RKO (cell line): ENCODE data around the gene DNASE1L3.

Experiments
- DNase-seq: peaks from one replicate; pipeline ENCODE4 v3.0.0-alpha.2; 2016; ENCODE audit warnings: low spot score

DNASE1L3 gene

DNA sequence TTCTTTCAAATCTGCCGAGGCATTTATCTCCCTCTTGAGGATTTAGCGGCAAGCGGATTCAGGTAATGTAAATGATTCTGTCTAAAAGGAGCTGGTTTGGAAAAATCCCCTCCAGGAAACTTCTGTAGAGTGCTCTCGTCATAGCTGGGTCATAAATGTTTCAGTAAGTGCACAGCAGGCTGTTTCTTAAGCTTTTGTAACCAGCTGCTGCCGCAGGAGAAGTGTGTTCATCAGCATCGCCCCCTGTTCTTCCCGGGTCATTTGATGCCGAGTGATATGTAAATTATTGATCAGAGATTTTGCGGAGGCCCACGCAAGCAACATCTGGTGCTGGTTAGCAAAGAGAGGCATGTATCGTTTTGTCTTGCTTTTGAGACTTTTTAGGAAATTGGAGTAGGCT is 53.1 kb downstream of the DNASE1L3 start:
- DNase-seq, result no peak

DNA sequence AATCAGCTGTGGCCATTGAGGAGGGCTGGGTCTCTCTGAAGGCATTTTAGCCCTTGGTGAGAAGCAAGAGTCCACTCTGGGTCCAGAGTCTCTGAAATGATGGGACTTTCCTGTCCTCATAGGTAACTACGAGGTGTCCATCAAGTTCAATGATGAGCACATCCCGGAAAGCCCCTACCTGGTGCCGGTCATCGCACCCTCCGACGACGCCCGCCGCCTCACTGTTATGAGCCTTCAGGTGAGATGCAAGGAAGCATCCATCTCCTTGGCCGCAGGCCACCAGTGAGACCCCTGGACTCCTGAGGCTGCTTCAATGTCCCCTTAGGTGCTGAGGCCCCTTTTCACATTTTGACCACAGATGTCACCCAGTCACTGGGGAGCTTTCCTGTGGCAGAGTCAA is 54.9 kb downstream of the DNASE1L3 start:
- DNase-seq, result no peak

DNA sequence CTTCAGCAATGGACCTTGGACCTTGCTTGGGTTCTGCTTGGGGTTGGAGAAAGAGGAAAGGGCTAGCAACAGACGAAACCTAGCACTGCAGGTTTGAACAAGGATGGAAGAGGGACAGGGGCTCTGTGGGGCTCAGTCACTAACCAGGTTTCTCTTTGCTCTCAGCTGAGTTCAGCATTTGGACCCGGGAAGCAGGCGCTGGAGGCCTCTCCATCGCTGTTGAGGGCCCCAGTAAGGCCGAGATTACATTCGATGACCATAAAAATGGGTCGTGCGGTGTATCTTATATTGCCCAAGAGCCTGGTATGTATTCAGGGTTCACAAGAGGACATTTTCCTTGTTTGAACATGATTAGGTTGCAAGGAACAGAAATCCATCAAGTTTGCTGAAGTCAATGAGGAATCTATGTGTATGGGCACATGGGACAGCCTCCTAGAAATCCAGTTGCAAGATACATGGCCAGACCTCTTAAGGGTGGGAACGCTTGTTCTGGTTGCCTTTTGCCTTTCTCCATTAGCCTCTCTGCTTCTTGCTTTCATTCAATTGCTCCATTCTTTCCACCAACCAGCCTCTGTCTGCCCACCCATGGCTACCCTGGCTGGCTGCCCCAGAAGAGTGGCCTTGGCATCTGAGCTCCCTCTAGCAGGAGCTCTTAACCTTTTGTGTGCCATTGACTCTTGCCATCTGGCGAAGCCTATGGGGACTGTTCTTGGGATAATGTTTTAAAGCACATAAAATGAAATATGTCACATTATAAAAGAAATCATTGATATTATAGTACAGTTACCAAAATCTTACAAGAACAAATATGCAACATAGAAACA is 55.9 kb downstream of the DNASE1L3 start:
- DNase-seq, result no peak

DNA sequence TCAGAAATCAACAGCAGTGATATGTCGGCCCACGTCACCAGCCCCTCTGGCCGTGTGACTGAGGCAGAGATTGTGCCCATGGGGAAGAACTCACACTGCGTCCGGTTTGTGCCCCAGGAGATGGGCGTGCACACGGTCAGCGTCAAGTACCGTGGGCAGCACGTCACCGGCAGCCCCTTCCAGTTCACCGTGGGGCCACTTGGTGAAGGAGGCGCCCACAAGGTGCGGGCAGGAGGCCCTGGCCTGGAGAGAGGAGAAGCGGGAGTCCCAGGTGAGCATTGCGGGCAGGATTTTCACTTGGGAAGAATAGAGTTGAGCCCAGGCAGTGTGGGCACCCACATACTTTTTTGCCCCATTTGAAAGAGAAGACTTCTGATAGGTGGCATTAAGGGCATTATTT is 57.4 kb downstream of the DNASE1L3 start:
- no peak for DNase-seq

DNA sequence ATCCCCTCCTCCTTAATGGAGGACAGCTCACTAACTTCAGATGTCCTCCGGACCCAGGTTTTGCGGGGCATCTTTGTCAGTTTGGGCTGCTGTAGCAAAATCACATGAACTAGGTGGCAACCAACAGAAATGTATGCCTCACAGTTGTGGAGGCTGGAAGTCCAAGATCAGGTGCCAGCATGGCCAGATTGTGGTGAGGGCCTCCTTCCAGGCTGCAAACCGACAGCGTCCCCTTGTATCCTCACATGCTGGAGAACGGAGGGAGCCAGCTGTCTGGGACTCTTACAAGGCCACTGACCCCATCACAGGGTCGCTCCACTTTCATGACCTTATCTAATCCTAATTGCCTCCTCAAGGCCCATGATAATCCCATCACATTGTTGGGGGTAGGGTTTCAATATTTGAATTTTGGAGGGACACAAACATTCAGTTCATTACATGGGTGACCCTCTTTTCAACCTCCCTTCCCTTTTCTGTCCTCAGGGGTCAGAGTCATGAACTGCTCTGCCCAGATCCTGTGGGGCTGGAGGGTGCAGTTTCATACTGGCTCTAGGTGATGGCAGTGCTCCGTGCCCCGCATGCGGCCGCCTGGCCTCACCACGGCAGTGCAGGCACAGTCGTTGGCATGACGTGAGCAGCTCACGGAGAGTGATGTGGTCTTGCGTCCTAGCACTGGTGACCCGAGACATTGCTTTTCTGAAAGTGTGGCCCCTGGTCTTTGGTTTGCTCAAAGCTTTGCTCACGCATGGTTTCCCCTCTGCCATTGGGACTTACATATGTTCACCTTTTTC is 58.4 kb downstream of the DNASE1L3 start:
- no peak for DNase-seq

DNA sequence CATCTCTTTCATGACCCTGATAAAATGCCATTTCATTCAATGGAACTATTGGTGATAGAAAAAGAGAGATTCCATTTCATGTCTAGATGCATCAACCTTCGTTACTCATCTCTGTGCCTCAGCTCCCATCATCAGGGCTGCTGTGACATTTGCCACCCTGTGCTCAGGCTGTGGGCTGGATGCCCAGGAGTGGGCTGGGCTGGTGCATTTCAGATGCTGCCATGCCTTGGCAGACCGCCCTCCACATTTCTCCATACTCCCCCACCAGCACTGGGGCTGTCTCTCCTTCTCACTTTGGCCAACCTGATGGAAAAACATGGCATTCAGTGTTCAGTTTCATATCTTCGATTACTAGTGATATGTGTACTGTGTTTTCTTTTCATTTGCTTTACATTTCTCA is 59.1 kb downstream of the DNASE1L3 start:
- no peak for DNase-seq

DNA sequence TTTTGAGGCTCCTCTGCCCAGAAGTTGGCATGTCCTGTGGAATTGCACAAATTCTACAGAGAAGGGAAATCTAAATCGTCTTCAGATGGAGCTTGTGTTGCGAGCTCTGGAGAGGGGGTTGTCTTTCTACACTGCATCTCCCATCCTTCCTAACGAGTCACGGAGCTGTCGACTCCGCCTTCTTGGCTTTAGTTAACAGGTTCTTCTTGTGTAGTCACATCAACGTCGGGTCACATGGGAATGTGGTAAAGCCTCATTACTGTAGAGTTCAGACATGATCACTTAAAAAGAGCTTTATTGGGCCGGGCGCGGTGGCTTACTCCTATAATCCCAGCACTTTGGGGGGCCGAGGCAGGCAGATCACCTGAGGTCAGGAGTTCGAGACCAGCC is 60.0 kb downstream of the DNASE1L3 start:
- no peak for DNase-seq

DNA sequence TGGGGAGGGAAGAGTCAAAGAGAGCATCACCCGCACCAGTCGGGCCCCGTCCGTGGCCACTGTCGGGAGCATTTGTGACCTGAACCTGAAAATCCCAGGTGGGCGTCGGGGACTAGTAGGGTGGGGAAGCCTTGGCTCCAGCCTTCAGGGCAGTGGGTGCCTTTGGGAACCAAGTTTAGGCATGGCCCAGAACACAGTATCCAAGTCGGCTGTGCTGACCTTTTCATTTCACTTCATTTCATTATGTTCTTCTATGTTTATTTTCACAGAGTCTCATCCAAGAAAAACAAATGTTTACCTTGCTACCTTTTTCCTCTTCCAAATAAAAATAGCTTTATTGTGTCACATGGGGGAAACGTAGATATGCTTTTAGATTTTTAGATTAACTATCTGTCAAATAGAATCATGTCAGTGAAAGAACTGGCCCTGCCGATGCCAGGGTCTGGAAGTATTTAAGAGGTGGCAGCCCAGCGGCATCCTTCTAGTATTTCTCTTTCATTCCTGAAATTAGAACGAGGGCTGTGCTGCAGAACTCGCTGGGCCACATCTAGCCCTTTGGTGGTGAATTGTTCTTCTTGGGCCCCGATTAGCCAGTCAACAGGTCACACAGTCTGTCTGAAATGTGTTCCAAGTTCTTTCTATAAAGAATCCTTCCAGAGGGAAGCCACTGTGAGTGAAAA is 60.5 kb downstream of the DNASE1L3 start:
- no peak for DNase-seq

DNA sequence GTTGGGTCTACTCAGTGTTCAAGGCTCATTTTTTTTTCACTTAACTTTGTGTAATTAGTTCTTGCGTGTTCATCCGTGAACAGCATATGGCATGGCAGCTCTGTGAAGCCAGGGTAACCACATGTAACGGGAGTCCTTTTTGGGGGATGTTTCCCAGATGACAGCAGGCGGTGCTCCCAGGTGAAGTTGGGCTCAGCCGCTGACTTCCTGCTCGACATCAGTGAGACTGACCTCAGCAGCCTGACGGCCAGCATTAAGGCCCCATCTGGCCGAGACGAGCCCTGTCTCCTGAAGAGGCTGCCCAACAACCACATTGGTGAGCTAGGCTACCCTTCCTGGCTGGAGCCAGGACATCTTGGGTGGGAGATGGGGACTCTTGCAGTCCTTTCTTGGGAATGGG is 62.7 kb downstream of the DNASE1L3 start:
- DNase-seq, result no peak

DNA sequence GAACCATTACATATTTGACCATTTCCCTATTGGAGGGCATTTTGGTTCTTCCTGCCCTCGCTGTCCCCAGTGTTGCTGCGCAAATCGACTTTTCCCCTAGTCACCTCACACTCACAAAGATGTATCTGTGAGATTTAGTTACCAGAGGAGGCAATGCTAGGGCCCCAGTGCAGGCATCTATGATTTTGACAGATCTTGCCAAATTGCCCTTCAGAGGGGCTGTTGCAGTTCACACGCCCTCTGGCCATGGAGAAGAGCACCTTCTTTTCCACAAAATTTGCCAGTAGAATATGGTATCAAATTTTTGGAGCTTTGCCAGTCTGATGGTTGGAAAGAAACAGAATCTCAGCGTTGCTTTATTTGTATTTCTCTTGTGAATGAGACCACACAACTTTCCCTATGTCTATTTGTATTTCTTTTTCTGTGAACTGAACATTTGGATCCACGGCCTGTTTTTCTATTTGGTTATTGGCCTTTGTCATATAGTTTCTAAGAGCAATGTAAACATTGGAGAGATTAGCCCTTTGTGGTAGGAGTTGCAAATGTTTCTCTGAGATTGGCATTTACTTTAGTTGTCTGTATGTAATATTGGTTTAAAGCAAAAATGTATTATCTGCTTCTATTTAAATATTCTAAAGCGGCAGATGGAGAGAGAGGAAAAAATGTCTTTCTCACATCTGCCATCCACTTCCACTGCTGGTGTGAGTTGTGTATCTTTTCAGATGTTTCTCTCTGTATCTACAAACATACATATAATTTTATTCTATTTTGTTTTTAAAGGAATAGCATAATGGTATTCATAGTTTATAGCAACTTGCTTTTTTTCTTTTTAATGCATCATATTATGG is 66.1 kb downstream of the DNASE1L3 start:
- DNase-seq, result no peak

DNA sequence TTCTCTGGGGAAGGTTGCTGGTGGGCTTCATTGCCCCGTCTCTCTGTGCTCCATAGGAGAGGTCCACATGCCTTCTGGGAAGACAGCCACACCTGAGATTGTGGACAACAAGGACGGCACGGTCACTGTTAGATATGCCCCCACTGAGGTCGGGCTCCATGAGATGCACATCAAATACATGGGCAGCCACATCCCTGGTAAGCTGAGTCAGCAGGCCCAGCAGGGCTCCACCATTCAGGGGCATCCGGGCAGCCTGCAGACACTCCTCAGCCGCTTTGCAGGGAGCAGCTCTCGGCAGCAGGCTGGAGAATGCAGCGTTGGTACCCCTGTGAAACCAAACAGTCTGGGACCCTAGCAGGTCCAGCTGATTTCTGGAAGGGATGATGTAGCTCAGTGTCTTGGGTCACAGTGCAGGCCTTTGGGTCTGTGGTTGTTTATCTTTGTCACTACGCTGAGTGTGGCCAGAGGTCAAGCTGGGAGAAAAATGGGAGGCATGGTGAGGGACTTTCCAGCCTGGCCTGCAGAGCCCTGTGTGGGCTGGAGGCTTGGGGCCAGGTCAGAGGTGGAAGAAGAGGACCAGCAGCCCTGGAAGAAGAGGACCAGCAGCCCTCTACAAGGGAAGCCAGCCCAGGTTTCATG is 67.2 kb downstream of the DNASE1L3 start:
- DNase-seq, result no peak
